ENCODE data around the gene CTAG2.

CTAG2 gene

DNA sequence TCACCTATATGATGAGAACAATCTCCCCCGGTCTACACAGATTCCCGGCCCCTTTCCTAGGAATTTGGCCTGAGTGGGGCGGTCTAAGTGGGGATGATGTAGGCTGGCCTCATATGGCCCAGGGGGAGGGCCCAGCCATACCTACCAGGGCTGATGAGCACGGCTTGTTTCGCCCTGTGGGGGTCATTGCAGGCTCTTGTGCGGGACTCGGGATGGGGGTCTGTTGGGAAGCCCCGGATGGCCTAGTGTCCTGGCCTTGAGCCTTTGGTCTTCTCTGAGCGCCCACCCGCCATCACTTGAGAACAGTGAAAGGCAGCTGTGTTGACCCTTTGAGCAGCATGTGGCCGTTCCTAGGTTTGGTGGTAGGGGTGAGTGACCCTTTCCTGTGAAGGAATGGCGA is 4.8 kb upstream of the CTAG2 start:
- H3K27me3 ChIP-seq (ENCODE audit: low read depth, low read length), result no peaks in the 10 kb centered on the region
- H3K36me3 ChIP-seq (ENCODE audit: control insufficient read depth in 1 of 2, insufficient read depth in 2 of 2, low read length in 2 of 2), result no peaks in the 10 kb centered on the region
- no peaks in the 10 kb centered on the region for H3K9me3 ChIP-seq (ENCODE audit: control insufficient read depth in 1 of 2, low read length in 2 of 2)
- H3K4me3 ChIP-seq (ENCODE audit: low read depth in 1 of 2, low read length in 2 of 2), result no peak overlapping the region
- H3K4me1 ChIP-seq (ENCODE audit: control insufficient read depth in 1 of 2, insufficient read depth in 2 of 2, low read length in 2 of 2), result no peaks in the 10 kb centered on the region
- H3K27ac ChIP-seq (ENCODE audit: low read length), result no peak overlapping the region

DNA sequence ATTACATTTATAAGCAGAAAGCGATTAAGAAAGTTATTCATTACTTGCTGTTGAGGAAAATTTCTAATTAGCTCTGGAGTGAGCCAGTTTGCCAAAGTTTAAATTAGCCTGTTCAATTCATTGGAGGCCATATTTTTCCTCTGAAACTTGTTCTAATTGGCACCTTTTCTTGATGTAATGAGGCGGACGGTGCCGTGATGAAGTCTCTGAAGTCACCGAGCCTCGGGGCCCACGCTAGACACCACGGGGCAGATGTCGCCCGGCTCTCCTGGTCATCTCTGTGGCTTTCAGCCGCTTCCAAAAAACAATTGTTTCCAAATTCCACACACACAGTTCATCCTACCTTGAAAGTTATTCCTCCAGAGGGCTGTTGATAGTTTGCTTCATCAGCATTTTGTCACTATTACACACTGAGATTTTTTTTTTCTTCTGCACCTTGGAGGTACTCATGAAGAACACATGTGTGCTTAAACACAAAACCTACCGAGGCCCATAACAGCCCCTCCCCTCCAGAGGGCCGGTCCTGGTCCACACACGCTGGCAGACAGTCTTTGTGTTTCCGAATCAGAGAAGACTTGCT is 3.9 kb upstream of the CTAG2 start:
- no peaks in the 10 kb centered on the region for H3K9me3 ChIP-seq (ENCODE audit: control insufficient read depth in 1 of 2, low read length in 2 of 2)
- no peaks in the 10 kb centered on the region for H3K36me3 ChIP-seq (ENCODE audit: control insufficient read depth in 1 of 2, insufficient read depth in 2 of 2, low read length in 2 of 2)
- H3K27ac ChIP-seq (ENCODE audit: low read length), result no peak overlapping the region

DNA sequence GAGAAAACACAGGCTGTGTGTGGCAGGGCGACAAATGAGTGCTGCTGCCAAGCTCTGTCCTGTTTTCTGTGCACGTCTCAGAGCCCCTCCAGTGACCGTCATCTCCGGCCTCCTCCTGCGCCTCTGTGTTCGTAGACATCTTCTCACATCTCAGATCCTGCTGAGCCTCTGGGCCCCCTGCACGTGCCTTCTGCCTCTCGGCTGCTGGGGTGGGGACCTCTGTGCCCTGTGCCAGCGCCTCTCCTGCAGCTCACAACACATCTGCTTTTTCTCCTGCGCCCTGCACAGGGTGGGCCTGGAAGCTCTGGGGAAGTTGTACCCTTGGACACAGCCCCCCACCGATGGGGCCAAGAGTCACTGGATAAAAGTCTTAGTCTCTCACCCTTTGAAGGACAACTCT is 2.4 kb upstream of the CTAG2 start:
- H3K4me1 ChIP-seq (ENCODE audit: control insufficient read depth in 1 of 2, insufficient read depth in 2 of 2, low read length in 2 of 2), result no peaks in the 10 kb centered on the region
- H3K27me3 ChIP-seq (ENCODE audit: low read depth, low read length), result no peaks in the 10 kb centered on the region
- no peaks in the 10 kb centered on the region for H3K36me3 ChIP-seq (ENCODE audit: control insufficient read depth in 1 of 2, insufficient read depth in 2 of 2, low read length in 2 of 2)
- no peak overlapping the region for H3K27ac ChIP-seq (ENCODE audit: low read length)
- no peak overlapping the region for H3K4me3 ChIP-seq (ENCODE audit: low read depth in 1 of 2, low read length in 2 of 2)
- H3K9me3 ChIP-seq (ENCODE audit: control insufficient read depth in 1 of 2, low read length in 2 of 2), result no peaks in the 10 kb centered on the region

More for the DNA sequence above, 3.9 kb upstream of the CTAG2 start:
- Histone ChIP-seq H3K27me3 (ENCODE audit: low read depth, low read length) (no peaks in the 10 kb centered on the region), H3K4me3 (ENCODE audit: low read depth in 1 of 2, low read length in 2 of 2) (no peak overlapping the region), H3K4me1 (ENCODE audit: control insufficient read depth in 1 of 2, insufficient read depth in 2 of 2, low read length in 2 of 2) (no peaks in the 10 kb centered on the region)

DNA sequence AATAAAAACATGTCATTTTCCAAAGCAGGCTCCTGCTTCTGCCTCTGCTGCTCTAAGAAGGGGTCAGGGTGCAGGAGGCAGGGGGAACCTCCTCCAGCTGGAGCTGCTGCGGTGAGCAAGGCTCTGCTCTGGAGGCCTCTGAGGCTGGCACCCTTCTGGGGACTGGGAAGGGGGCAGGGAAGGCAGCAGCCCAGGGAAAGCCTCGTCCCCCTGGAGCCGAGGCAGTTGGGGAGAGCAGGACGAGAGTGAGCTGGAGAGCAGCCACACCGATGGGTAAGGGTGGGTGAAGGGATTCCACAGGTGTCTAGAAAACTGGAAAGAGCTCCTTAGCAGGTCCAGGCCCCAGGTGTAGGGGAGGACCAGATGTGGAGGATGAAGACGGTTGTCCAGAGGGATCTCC is 2.0 kb upstream of the CTAG2 start:
- H3K9me3 ChIP-seq (ENCODE audit: control insufficient read depth in 1 of 2, low read length in 2 of 2), result no peaks in the 10 kb centered on the region
- H3K27me3 ChIP-seq (ENCODE audit: low read depth, low read length), result no peaks in the 10 kb centered on the region
- no peak overlapping the region for H3K27ac ChIP-seq (ENCODE audit: low read length)
- no peak overlapping the region for H3K4me3 ChIP-seq (ENCODE audit: low read depth in 1 of 2, low read length in 2 of 2)
- no peaks in the 10 kb centered on the region for H3K36me3 ChIP-seq (ENCODE audit: control insufficient read depth in 1 of 2, insufficient read depth in 2 of 2, low read length in 2 of 2)
- no peaks in the 10 kb centered on the region for H3K4me1 ChIP-seq (ENCODE audit: control insufficient read depth in 1 of 2, insufficient read depth in 2 of 2, low read length in 2 of 2)

DNA sequence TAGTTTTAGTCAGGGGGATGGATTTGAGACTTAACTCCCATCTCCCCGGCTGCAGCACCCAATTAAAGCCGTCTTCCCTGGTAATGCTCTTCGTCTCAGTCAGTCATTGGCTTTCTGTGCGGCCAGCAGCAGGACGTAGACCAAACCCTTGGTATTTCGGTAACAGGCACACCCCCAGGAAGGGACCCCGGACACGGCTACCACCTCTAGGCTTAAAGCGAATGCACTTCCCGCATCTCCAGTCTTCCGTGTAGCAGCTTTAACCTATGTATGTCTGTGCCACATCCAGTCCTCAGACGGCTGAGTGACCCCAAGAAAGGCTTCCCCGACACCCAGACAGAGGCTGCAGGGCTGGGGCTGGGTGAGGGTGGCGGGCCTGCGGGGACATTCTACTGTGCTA is 1.5 kb upstream of the CTAG2 start:
- Histone ChIP-seq H3K4me3 (ENCODE audit: low read depth in 1 of 2, low read length in 2 of 2) (no peak overlapping the region), H3K27me3 (ENCODE audit: low read depth, low read length) (no peaks in the 10 kb centered on the region), H3K36me3 (ENCODE audit: control insufficient read depth in 1 of 2, insufficient read depth in 2 of 2, low read length in 2 of 2) (no peaks in the 10 kb centered on the region), H3K27ac (ENCODE audit: low read length) (no peak overlapping the region), H3K4me1 (ENCODE audit: control insufficient read depth in 1 of 2, insufficient read depth in 2 of 2, low read length in 2 of 2) (no peaks in the 10 kb centered on the region), H3K9me3 (ENCODE audit: control insufficient read depth in 1 of 2, low read length in 2 of 2) (no peaks in the 10 kb centered on the region)

DNA sequence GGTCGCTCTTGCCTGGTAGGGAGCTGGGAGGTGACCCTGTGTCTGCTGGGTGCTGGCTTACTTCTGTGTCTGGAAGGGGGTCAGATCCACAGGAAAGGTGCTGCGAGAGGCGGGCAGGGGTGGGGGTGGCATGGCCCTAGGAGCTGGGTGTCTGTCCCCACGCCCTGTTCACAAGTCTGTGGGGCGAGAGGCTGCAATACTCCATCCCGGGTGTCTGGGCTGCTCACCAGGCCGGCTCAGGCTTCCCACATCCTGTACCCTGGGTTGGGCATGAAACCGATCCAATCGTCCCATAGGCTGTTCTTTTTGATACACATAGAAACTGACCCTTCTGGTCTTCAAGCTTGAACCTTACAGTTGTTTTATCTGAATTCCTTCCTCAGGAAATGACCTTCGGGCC is 993 bp upstream of the CTAG2 start:
- H3K36me3 ChIP-seq (ENCODE audit: control insufficient read depth in 1 of 2, insufficient read depth in 2 of 2, low read length in 2 of 2), result no peaks in the 10 kb centered on the region
- no peaks in the 10 kb centered on the region for H3K27me3 ChIP-seq (ENCODE audit: low read depth, low read length)
- no peaks in the 10 kb centered on the region for H3K4me1 ChIP-seq (ENCODE audit: control insufficient read depth in 1 of 2, insufficient read depth in 2 of 2, low read length in 2 of 2)
- no peak overlapping the region for H3K27ac ChIP-seq (ENCODE audit: low read length)
- no peaks in the 10 kb centered on the region for H3K9me3 ChIP-seq (ENCODE audit: control insufficient read depth in 1 of 2, low read length in 2 of 2)
- no peak overlapping the region for H3K4me3 ChIP-seq (ENCODE audit: low read depth in 1 of 2, low read length in 2 of 2)

DNA sequence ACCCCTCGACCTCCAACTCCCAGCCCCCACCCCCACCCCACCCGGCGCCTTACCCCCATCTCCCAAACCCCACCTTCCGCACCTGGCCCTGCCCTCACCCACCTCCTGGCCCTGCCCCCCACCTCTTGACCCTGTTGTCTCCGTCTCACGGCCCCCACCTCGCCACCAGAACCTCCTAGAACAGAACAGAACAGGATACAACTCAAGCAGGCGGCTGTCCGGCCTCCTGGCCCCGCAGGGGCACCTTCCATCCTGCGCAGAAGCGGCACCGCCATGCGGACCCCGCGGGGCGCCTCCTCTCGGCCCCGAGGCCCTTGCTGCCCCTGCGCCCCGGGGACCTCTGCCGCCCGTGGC is 354 bp downstream of the CTAG2 start:
- H3K27ac ChIP-seq (ENCODE audit: low read length), result no peak overlapping the region
- no peaks in the 10 kb centered on the region for H3K9me3 ChIP-seq (ENCODE audit: control insufficient read depth in 1 of 2, low read length in 2 of 2)
- H3K4me3 ChIP-seq (ENCODE audit: low read depth in 1 of 2, low read length in 2 of 2), result no peak overlapping the region
- H3K27me3 ChIP-seq (ENCODE audit: low read depth, low read length), result no peaks in the 10 kb centered on the region
- H3K36me3 ChIP-seq (ENCODE audit: control insufficient read depth in 1 of 2, insufficient read depth in 2 of 2, low read length in 2 of 2), result no peaks in the 10 kb centered on the region
- no peaks in the 10 kb centered on the region for H3K4me1 ChIP-seq (ENCODE audit: control insufficient read depth in 1 of 2, insufficient read depth in 2 of 2, low read length in 2 of 2)

DNA sequence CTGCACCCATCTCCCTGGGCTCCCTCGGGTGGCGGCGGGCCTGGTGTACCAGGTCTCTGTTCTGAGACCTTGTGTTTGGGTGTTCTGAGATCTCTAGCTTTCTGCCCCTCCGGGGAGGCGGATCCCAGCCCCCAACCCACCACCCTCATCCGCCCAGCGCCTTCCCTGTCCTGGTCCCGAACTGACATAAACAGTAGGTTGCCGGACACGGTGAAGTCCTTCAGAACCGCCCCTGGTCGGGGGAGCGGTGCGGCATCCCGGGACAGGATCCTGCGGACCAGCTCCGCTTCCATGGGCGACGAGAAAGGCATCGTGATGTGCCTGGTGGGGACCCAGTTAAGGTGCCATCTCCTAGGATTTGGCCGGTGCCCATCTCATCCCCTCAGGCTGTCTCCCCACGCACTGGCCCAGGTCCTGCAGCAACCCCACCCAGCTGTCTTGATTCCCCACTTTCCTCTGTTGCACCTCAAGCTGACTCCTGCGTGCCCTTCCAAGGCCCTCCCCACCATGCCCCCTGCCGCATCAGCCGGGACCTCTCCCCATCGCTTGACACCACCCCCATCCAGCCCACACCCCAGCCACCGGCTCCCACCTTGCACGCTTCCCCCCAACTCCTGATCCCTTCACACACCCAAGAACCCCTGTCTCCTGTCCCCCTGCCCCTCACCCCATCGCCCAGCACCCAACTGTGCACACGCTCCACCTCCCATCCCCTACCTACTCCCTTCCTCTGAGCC is 900 bp downstream of the CTAG2 start:
- no peak overlapping the region for H3K27ac ChIP-seq (ENCODE audit: low read length)
- no peaks in the 10 kb centered on the region for H3K4me1 ChIP-seq (ENCODE audit: control insufficient read depth in 1 of 2, insufficient read depth in 2 of 2, low read length in 2 of 2)
- H3K27me3 ChIP-seq (ENCODE audit: low read depth, low read length), result no peaks in the 10 kb centered on the region
- no peaks in the 10 kb centered on the region for H3K36me3 ChIP-seq (ENCODE audit: control insufficient read depth in 1 of 2, insufficient read depth in 2 of 2, low read length in 2 of 2)
- H3K4me3 ChIP-seq (ENCODE audit: low read depth in 1 of 2, low read length in 2 of 2), result no peak overlapping the region
- no peaks in the 10 kb centered on the region for H3K9me3 ChIP-seq (ENCODE audit: control insufficient read depth in 1 of 2, low read length in 2 of 2)

DNA sequence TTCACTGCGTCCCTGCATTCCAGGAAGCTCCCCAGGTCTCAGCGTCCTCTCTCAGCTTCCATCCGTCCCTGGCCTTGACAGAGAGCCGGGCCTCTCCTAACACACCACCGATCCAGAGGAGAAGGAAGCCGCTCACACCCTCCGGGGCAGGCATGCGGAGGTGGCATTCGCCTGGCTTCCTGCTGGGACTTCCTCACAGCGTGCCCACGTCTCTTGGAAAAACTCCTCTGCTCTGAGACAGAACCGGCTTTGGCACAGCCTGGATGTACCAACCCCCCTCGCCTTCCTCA is 3.2 kb downstream of the CTAG2 start:
- Histone ChIP-seq H3K9me3 (ENCODE audit: control insufficient read depth in 1 of 2, low read length in 2 of 2) (no peaks in the 10 kb centered on the region), H3K27ac (ENCODE audit: low read length) (no peak overlapping the region), H3K36me3 (ENCODE audit: control insufficient read depth in 1 of 2, insufficient read depth in 2 of 2, low read length in 2 of 2) (no peaks in the 10 kb centered on the region), H3K4me1 (ENCODE audit: control insufficient read depth in 1 of 2, insufficient read depth in 2 of 2, low read length in 2 of 2) (no peaks in the 10 kb centered on the region), H3K27me3 (ENCODE audit: low read depth, low read length) (no peaks in the 10 kb centered on the region), H3K4me3 (ENCODE audit: low read depth in 1 of 2, low read length in 2 of 2) (no peak overlapping the region)

DNA sequence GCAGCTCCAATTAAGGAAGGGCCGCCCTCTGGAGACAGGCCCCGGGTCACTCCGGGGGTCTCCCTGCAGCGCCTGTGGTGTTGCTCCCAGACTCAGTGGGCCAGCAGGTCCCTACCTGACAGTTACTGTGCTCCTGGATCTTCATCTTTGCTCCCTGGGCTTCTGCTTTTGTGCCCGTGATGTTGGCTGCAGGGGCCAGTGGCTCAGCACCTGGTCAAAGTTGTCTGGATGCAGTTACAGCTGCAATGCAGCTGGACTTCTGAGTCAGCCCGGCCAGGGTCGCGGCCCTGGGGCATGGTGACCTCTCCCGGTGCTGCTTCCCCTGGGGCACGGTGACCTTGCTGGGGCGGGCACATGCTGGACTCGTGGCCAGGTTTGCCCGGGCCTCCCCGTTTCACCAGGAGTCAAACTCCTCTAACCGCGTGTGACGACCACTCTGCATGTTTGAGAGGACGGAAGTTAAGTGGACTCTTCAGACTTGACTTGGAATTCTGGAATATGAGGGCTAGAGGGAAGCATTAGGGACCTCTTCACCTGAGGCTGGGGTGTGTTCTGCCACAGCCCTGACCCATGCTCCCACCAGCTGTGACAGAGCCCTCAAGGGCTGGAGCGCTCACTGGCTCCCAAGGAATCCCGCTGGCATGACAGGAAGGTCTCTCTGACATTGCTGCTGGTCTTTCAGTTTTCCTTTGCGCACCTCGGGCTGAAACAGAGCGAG is 3.7 kb downstream of the CTAG2 start:
- Histone ChIP-seq H3K9me3 (ENCODE audit: control insufficient read depth in 1 of 2, low read length in 2 of 2) (no peaks in the 10 kb centered on the region), H3K36me3 (ENCODE audit: control insufficient read depth in 1 of 2, insufficient read depth in 2 of 2, low read length in 2 of 2) (no peaks in the 10 kb centered on the region), H3K27me3 (ENCODE audit: low read depth, low read length) (no peaks in the 10 kb centered on the region), H3K4me3 (ENCODE audit: low read depth in 1 of 2, low read length in 2 of 2) (no peak overlapping the region), H3K4me1 (ENCODE audit: control insufficient read depth in 1 of 2, insufficient read depth in 2 of 2, low read length in 2 of 2) (no peaks in the 10 kb centered on the region), H3K27ac (ENCODE audit: low read length) (no peak overlapping the region)

DNA sequence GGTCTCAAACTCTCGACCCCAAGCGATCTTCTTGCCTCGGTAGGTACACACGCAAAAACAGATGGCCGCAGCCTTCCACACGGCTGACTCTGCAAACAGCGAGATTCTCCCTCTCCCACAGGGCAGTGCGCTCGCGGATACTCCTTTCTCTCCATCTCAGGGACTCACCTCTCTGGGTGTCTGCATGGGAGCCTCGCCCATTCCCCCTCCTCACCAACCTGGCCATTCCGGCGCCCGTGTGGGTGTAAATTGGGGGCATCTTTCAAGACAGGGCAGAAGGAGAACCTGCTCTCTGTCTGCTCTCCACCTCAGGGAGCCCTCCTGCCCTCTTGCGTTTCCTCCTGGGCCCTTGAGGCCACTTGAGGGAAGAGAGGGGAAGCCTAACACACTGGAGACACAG is 4.4 kb downstream of the CTAG2 start:
- Histone ChIP-seq H3K4me3 (ENCODE audit: low read depth in 1 of 2, low read length in 2 of 2) (no peak overlapping the region), H3K27ac (ENCODE audit: low read length) (no peak overlapping the region), H3K27me3 (ENCODE audit: low read depth, low read length) (no peaks in the 10 kb centered on the region), H3K4me1 (ENCODE audit: control insufficient read depth in 1 of 2, insufficient read depth in 2 of 2, low read length in 2 of 2) (no peaks in the 10 kb centered on the region), H3K9me3 (ENCODE audit: control insufficient read depth in 1 of 2, low read length in 2 of 2) (no peaks in the 10 kb centered on the region), H3K36me3 (ENCODE audit: control insufficient read depth in 1 of 2, insufficient read depth in 2 of 2, low read length in 2 of 2) (no peaks in the 10 kb centered on the region)
